ENCODE measurements around the gene MT1H. TPM values are rescaled to one million over a fixed set of nuclear protein-coding genes. Genes with fewer than 3 reads are reported as not detected.

Gene MT1H
- total and polyA plus RNA-seq, 2 of the 13 experiments (the other 11 are each of a cell fraction or from before 2014, with no cell fraction given), result 0.60 TPM; not detected in 1

- no peak; the same call in 1 of the 2 replicates for TF ChIP-seq ZNF503 (CRISPR knock-in tag; IDR thresholded peaks at IDR 0.05)
- 0 out of 2 replicates have a peak, but pooled peaks have one; percentile 70 for TF ChIP-seq ZNF230 (CRISPR knock-in tag; IDR thresholded peaks at IDR 0.05)
- no peak; the same call in 1 of the 2 replicates for TF ChIP-seq FOXC1 (CRISPR knock-in tag; IDR thresholded peaks at IDR 0.05; ENCODE audit: borderline replicate concordance)
- no peak for TF ChIP-seq THYN1 (CRISPR knock-in tag; IDR thresholded peaks at IDR 0.05; ENCODE audit: borderline replicate concordance, low read depth)
- TF ChIP-seq ZNF746 (CRISPR knock-in tag; IDR thresholded peaks at IDR 0.05), result no peak
- no peak for TF ChIP-seq PAXIP1 (CRISPR knock-in tag; conservative IDR thresholded peaks at IDR 0.05)
- no peak for TF ChIP-seq FOXO1 (CRISPR knock-in tag; IDR thresholded peaks at IDR 0.05)
- peak; percentile 73 for TF ChIP-seq ZNF792 (CRISPR knock-in tag; IDR thresholded peaks at IDR 0.05)
- TF ChIP-seq ZNF724P (CRISPR knock-in tag; IDR thresholded peaks at IDR 0.05; ENCODE audit: borderline replicate concordance), result no peak
- peak; percentile 61; the same call in 1 of the 2 replicates for TF ChIP-seq ZNF3 (CRISPR knock-in tag; IDR thresholded peaks at IDR 0.05)
- TF ChIP-seq ZBTB44 (CRISPR knock-in tag; IDR thresholded peaks at IDR 0.05), result no peak
- TF ChIP-seq MXI1 (IDR thresholded peaks at IDR 0.05; ENCODE audit: borderline replicate concordance, low read depth, low read length), result peak; percentile 33; the same call in 1 of the 3 replicates
- TF ChIP-seq CSRNP1 (CRISPR knock-in tag; IDR thresholded peaks at IDR 0.05), result peak; percentile 79; the same call in 1 of the 2 replicates
- TF ChIP-seq IRX3 (CRISPR knock-in tag; IDR thresholded peaks at IDR 0.05; ENCODE audit: borderline replicate concordance, low read depth), result peak; percentile 24; the same call in 1 of the 2 replicates
- peak; percentile 70; the same call in 1 of the 2 replicates for TF ChIP-seq HNF1B (CRISPR knock-in tag; IDR thresholded peaks at IDR 0.05)
- TF ChIP-seq ZNF776 (CRISPR knock-in tag; IDR thresholded peaks at IDR 0.05), result 0 out of 2 replicates have a peak, but pooled peaks have one; percentile 65
- TF ChIP-seq FOXA1 (IDR thresholded peaks at IDR 0.05), result no peak
- peak; percentile 38; the same call in 1 of the 2 replicates for TF ChIP-seq FOXA1 (CRISPR knock-in tag; IDR thresholded peaks at IDR 0.05)
- no peak for TF ChIP-seq ZNF337 (CRISPR knock-in tag; IDR thresholded peaks at IDR 0.05; ENCODE audit: borderline replicate concordance, low read depth)
Observed at GRCh38 chr16:56681939-56682702, 12.5 kb downstream of the MT1H start, which contains the start of gene MT1X (continued).

Measured in HepG2 (cell line).